Testis (tissue), 3 donors: Measurements from ENCODE around the gene NOS3. TPM values are rescaled to one million over a fixed set of nuclear protein-coding genes. Genes with fewer than 3 reads are reported as not detected.
A peak's percentile ranks its signal among the peaks of the same experiment; 100 is the strongest.

Source experiments
- DNase-seq: peaks from one replicate; pipeline ENCODE4 v3.0.0-alpha.2; 2019
- H3K27ac ChIP-seq, 2 donors: fragments of 200-600 bp; sonication (generic); one replicate each; pipeline ENCODE4 v1.5.1; 2019
- H3K27me3 ChIP-seq: fragments of 200-600 bp; sonication (generic); one replicate; pipeline ENCODE4 v1.5.1; 2019
- H3K36me3 ChIP-seq: fragments of 200-600 bp; sonication (generic); one replicate; pipeline ENCODE4 v1.5.1; 2017; ENCODE audit warnings: low read depth; ENCODE audit errors: missing control alignments
- H3K4me1 ChIP-seq: fragments of 200-600 bp; sonication (generic); one replicate; pipeline ENCODE4 v1.5.1; 2019
- H3K4me3 ChIP-seq, 2 donors: fragments of 200-600 bp; sonication (generic); one replicate each; pipeline ENCODE4 v1.5.1; 2017 to 2019
- H3K9me3 ChIP-seq: fragments of 200-600 bp; sonication (generic); one replicate; pipeline ENCODE4 v1.5.1; 2017
- POLR2A ChIP-seq: fragments of 450-650 bp; IDR thresholded peaks from one replicate; pipeline ENCODE4 v1.6.1; 2017; ENCODE audit warnings: antibody characterized with exemption, mild to moderate bottlenecking, moderate library complexity
- WGBS, 2 donors: methylation state at CpG; one replicate each; pipeline ENCODE4 v1.1.5; 2018; 5-methylcytosine and 5-hydroxymethylcytosine counted together
- intact Hi-C: fragments of 100-400 bp; cut with DNase I; formaldehyde crosslinking; loops from one replicate; pipeline ENCODE4 v1.15.1; 2023; ENCODE audit warnings: low total_unique reads
- polyA plus RNA-seq: library from polyadenylated mRNA; stranded (reverse); fragments of 350-450 nt; fragmentation: Illumina TruSeq; extraction: RNeasy Lipid Tissue Mini Kit (QIAGEN cat#74804); gene quantifications from one replicate; pipeline ENCODE4 v1.2.3, GENCODE V29; 2014; ENCODE audit warnings: low read depth, low replicate concordance; ENCODE audit not compliant: insufficient read depth
- total RNA-seq, 2 donors: library from RNA; depleted of rRNA; stranded (reverse); fragments of >200 nt; gene quantifications; one replicate each; pipeline ENCODE4 v1.2.3, GENCODE V29; 2016
- TF ChIP-seq, protein P1 (sequence below), 3 experiments: fragments of 450-650 bp in 2 of 3; fragments of 200-600 bp in 1 of 3; sonication (generic) in 1 of 3; IDR thresholded peaks; one replicate each; pipeline ENCODE4 v1.5.1; 2016 to 2019; ENCODE audit warnings: antibody characterized with exemption in 3 of 3, mild to moderate bottlenecking in 2 of 3, moderate library complexity in 1 of 3

The NOS3 gene
- total and polyA plus RNA-seq, 3 donors from 2014 or later, result 19.5 to 36.6 (median 25.0) TPM

DNA sequence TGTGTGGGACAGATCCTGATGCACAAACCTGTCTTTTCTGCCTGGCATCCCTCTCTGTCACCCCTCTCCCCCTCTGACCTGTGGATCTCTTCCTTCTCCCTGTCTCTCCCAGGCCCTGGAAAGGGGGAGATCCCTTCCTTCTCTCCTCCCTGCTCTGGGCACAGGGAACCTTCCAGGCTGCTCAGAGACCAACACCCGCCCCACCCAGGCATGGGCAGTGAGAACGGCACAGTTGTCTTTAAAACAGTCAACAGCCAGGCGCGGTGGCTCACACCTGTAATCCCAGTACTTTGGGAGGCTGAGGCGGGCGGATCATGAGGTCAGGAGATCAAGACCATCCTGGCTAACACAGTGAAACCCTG is 47.4 kb upstream of the NOS3 start:
- 89 to 97% methylated on average over 6 of the region's 6 CpGs for whole genome bisulfite sequencing, 2 donors
- Histone ChIP-seq H3K4me3 (no peak overlapping the region), H3K9me3 (no peaks in the 10 kb centered on the region), H3K4me1 (peaks cover 39% of the 10 kb centered on the region), H3K27me3 (no peaks in the 10 kb centered on the region), H3K27ac (peak overlapping the region in 1 of 2 donors; percentile 82), H3K36me3 (no peaks in the 10 kb centered on the region)
- peak; percentile 8 for DNase-seq
- intact Hi-C loops, result no loop called here
- TF ChIP-seq, protein P1, sequence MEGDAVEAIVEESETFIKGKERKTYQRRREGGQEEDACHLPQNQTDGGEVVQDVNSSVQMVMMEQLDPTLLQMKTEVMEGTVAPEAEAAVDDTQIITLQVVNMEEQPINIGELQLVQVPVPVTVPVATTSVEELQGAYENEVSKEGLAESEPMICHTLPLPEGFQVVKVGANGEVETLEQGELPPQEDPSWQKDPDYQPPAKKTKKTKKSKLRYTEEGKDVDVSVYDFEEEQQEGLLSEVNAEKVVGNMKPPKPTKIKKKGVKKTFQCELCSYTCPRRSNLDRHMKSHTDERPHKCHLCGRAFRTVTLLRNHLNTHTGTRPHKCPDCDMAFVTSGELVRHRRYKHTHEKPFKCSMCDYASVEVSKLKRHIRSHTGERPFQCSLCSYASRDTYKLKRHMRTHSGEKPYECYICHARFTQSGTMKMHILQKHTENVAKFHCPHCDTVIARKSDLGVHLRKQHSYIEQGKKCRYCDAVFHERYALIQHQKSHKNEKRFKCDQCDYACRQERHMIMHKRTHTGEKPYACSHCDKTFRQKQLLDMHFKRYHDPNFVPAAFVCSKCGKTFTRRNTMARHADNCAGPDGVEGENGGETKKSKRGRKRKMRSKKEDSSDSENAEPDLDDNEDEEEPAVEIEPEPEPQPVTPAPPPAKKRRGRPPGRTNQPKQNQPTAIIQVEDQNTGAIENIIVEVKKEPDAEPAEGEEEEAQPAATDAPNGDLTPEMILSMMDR (IDR thresholded peaks at IDR 0.05), result no peak
- TF ChIP-seq POLR2A, result no peak

DNA sequence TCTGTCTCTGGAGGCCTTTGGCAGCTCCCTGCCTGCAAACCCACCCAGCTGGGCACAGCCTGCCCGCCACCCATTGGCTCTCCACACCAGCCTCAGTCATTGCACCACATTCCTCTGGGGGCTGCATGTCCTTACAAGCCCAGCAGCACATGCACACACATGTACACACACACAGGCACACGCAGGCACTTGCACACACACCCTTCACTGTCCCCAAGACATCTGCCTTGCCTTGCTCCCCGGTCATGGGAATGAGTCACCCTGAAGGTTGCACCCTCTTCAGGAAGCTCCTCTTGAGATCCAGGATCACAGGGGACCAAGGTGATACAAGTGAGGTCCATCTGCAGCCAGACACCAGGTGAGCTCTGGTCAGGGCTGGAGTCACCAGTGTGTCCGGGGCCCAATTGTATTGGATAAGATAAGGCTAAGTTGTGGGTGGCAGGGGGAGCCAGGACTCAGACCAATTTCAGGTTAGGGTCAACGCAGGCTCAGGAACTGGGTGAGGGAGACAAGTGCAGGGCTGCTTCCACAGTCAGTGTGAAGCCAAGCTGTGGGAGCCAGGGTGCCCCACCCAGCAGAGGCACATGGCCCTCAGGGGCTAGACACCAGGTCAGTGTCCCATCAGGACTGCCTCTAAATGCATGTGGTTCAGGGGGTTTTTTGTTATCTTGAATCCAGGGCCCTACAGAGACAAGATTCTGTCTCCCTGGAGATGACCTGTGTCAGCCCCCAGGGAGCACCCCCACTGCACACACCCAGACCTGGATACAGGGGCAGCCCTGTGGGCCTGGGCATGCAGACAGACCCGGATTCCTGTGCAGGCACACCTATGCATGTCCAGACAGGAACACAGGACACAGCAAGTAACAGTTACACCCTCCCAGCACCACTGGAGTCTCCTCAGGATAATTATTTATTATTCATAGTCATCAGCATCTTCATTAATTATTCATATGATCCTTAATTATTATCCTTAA is 46.5 kb upstream of the NOS3 start:
- H3K36me3 ChIP-seq, result no peaks in the 10 kb centered on the region
- peak; percentile 13 for DNase-seq
- TF ChIP-seq, protein P1 (IDR thresholded peaks at IDR 0.05), result no peak
- TF ChIP-seq POLR2A, result no peak
- intact Hi-C loops, result no loop called here
- peaks cover 38% of the 10 kb centered on the region for H3K4me1 ChIP-seq
- no peak overlapping the region for H3K4me3 ChIP-seq
- no peaks in the 10 kb centered on the region for H3K9me3 ChIP-seq
- no peaks in the 10 kb centered on the region for H3K27me3 ChIP-seq
- WGBS, 2 donors, result 80 to 88% methylated on average over 5 to 6 of the region's 6 CpGs
- H3K27ac ChIP-seq, result peak overlapping the region; percentile 82 to 89

DNA sequence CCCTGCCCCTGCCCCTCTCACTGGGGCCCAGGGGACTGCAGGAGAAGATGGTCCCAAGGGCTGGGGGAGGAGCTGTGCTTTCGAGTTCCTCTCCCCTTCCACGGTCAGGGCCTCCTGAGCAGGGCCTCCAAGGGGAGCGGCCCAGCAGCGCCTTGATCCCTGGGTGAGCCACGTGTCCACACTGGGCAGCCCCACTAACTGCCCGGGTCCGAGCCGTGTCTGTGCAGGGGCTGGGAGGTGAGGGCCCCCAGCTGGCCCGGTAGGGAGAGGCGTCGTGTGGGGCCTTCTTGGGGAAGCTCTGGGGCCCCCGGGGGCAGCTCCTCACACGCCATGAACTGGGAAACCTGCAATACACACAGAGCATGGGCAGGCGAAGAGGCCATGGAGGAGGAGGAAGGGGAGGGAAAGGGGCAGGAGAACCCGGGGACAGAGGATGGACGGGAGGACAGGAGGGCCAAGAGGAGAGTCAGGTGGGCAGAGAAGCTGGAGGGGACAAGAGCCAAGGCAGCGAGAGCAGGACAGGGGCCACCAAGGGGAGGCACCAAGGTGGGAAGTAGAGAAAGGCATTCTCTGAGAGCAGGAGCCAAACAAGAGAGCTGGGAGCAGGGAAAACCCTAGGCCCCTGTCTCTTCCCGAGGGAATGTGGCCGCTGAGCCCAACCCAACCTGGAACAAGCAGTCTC is 45.5 kb upstream of the NOS3 start:
- no peaks in the 10 kb centered on the region for H3K9me3 ChIP-seq
- WGBS, 2 donors, result 32 to 58% methylated on average over 16 to 19 of the region's 19 CpGs
- DNase-seq, result peak; percentile 16
- no peaks in the 10 kb centered on the region for H3K27me3 ChIP-seq
- H3K27ac ChIP-seq, result peak overlapping the region; percentile 82 to 89
- no peak for TF ChIP-seq POLR2A
- TF ChIP-seq, protein P1 (IDR thresholded peaks at IDR 0.05), result no peak
- H3K4me1 ChIP-seq, result peaks cover 38% of the 10 kb centered on the region
- no peak overlapping the region for H3K4me3 ChIP-seq
- intact Hi-C loops, result no loop called here
- H3K36me3 ChIP-seq, result no peaks in the 10 kb centered on the region

DNA sequence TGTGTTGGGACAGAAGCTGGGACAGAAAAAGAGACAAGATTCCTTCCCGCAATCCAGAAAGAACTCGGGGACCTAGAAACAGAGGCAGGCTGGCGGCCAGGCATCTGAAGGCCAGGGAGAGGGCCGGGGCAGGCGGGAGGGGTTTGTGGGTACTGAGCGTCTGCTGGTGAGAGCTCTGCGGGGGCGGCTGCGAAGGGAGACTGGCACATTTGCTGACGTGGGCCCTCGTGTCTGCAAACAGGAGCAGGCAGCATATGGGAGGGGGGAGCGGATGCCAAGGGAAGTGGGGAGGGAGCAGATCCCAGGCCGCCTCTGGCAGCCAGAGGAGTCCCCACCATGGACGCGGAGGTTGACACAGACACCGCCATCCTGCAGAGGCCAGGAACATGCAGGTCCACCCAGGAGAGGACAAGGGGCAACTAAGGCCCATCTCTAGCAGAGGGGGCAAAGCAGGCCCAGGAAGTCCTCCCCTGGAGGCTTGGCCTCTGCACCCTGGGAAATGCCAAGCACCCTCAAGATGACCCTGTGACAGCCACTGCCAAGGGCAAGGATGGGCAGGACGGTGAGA is 44.9 kb upstream of the NOS3 start:
- H3K4me1 ChIP-seq, result peaks cover 38% of the 10 kb centered on the region
- peak; percentile 97 for DNase-seq
- WGBS, 2 donors, result 46 to 67% methylated on average over 16 to 17 of the region's 17 CpGs

More for the DNA sequence above, 44.9 kb upstream of the NOS3 start:
- no peak overlapping the region for H3K4me3 ChIP-seq
- H3K9me3 ChIP-seq, result no peaks in the 10 kb centered on the region
- no peaks in the 10 kb centered on the region for H3K27me3 ChIP-seq
- H3K27ac ChIP-seq, result peak overlapping the region; percentile 82 to 89
- intact Hi-C loops, result no loop called here
- no peak for TF ChIP-seq POLR2A
- TF ChIP-seq, protein P1 (IDR thresholded peaks at IDR 0.05), result no peak
- no peaks in the 10 kb centered on the region for H3K36me3 ChIP-seq
